ENCODE data around the gene INPP4B.

GRCh38 chr4:142631836-142632235 lies 214.3 kb downstream of the INPP4B start:
- no peak for TF ChIP-seq CTCF (IDR thresholded peaks at IDR 0.05)
- TF ChIP-seq ZFX (IDR thresholded peaks at IDR 0.05; ENCODE audit: borderline replicate concordance), result no peak

All from 22Rv1 (cell line).